ENCODE data around the gene MGA. TPM values are rescaled to one million over a fixed set of nuclear protein-coding genes. Genes with fewer than 3 reads are reported as not detected.
"Not testable (repeated sequence)": the region's sequence is repeated elsewhere in the genome, so short reads cannot be mapped to it uniquely, and the experiment has no call there.

The MGA gene
- total RNA-seq, 1 donor from 2014 or later, result 58.3 TPM

GRCh38 chr15:41713047-41713446 is 52.8 kb downstream of the MGA start:
- no peak overlapping the region for H3K4me3 Mint-ChIP-seq
- H3K36me3 Mint-ChIP-seq (ENCODE audit: low read depth), result peaks cover 55% of the 10 kb centered on the region
- H3K27me3 Mint-ChIP-seq, result no peaks in the 10 kb centered on the region
- intact Hi-C loops (cut with micrococcal nuclease), result no loop called here
- no peaks in the 10 kb centered on the region for H3K4me1 Mint-ChIP-seq
- POLR2A ChIA-PET, result no interaction called here
- no peak overlapping the region for H3K27ac Mint-ChIP-seq
- ATAC-seq (ENCODE audit: low read depth), result no peak
- no peaks in the 10 kb centered on the region for H3K9me3 Mint-ChIP-seq
- no peak for DNase-seq
- CTCF ChIA-PET, result no interaction called here
- TF ChIP-seq CTCF (IDR thresholded peaks at IDR 0.05), result no peak

GRCh38 chr15:41714291-41714690 is 54.1 kb downstream of the MGA start:
- H3K36me3 Mint-ChIP-seq (ENCODE audit: low read depth), result peaks cover 50% of the 10 kb centered on the region
- H3K4me1 Mint-ChIP-seq, result no peaks in the 10 kb centered on the region
- H3K9me3 Mint-ChIP-seq, result no peaks in the 10 kb centered on the region
- CTCF ChIA-PET, result interaction anchor here (1.2 kb wide), 1 partner anchor 248 kb away, joined by 4 read pairs; no protein-coding TSS in a partner anchor
- no peaks in the 10 kb centered on the region for H3K27me3 Mint-ChIP-seq
- POLR2A ChIA-PET, result interaction anchor here (0.7 kb wide), 1 partner anchor 181 kb away, joined by 7 read pairs; no protein-coding TSS in a partner anchor
- no peak overlapping the region for H3K4me3 Mint-ChIP-seq
- ATAC-seq (ENCODE audit: low read depth) (no peak), DNase-seq (no peak)
- TF ChIP-seq CTCF (IDR thresholded peaks at IDR 0.05), result no peak
- intact Hi-C loops (cut with micrococcal nuclease), result no loop called here
- no peak overlapping the region for H3K27ac Mint-ChIP-seq

DNA sequence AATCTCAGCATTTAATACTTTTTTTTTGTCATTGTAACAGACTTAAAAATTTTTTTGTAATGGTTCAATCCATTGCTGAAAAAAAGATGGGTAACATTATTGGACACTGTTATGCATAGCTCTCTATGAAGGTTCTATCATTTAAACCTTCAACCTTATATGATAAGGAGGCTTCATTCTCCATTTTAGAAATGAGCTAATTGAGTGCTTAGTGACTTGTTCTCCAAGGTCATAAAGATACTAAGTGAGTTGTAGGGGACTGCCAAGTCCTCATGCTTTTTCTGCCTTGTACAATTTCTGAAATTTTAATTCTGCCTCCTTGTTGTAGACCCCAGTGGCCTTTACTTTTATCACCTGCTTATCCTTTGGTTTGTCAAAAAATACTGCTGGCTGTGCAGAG is 56.7 kb downstream of the MGA start:
- intact Hi-C loops (cut with micrococcal nuclease), result no loop called here
- no peak for DNase-seq
- Mint-ChIP-seq H3K36me3 (ENCODE audit: low read depth) (peaks cover 32% of the 10 kb centered on the region), H3K27me3 (no peaks in the 10 kb centered on the region), H3K9me3 (peaks cover 2% of the 10 kb centered on the region), H3K4me1 (no peaks in the 10 kb centered on the region), H3K27ac (no peak overlapping the region), H3K4me3 (no peak overlapping the region)
- TF ChIP-seq CTCF (IDR thresholded peaks at IDR 0.05), result no peak
- POLR2A ChIA-PET, result no interaction called here
- CTCF ChIA-PET, result no interaction called here
- ATAC-seq (ENCODE audit: low read depth), result no peak

DNA sequence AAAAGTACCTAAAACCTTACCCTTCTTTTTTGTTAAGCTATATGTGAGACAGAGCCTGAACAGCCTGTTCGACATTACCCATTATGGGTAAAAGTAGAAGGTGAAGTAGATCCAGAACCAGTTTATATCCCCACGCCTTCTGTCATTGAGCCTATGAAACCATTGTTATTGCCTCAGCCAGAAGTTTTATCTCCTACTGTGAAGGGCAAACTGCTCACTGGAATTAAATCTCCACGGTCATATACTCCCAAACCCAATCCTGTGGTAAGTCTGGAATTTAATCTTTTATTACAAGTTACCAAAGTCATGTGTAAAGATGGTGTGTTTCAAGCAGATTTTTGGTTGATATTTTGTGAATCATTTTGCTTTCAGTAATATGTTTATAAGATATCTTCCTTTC is 66.9 kb downstream of the MGA start:
- DNase-seq, result no peak
- no peak for ATAC-seq (ENCODE audit: low read depth)
- POLR2A ChIA-PET, result no interaction called here
- Mint-ChIP-seq H3K4me3 (no peak overlapping the region), H3K36me3 (ENCODE audit: low read depth) (peaks cover 37% of the 10 kb centered on the region), H3K27ac (no peak overlapping the region), H3K4me1 (peaks cover 13% of the 10 kb centered on the region), H3K27me3 (no peaks in the 10 kb centered on the region), H3K9me3 (no peaks in the 10 kb centered on the region)
- intact Hi-C loops (cut with micrococcal nuclease), result no loop called here
- CTCF ChIA-PET, result interaction anchor here (1.2 kb wide), 1 partner anchor 32 kb away, joined by 3 read pairs; no protein-coding TSS in a partner anchor
- TF ChIP-seq CTCF (IDR thresholded peaks at IDR 0.05), result no peak

DNA sequence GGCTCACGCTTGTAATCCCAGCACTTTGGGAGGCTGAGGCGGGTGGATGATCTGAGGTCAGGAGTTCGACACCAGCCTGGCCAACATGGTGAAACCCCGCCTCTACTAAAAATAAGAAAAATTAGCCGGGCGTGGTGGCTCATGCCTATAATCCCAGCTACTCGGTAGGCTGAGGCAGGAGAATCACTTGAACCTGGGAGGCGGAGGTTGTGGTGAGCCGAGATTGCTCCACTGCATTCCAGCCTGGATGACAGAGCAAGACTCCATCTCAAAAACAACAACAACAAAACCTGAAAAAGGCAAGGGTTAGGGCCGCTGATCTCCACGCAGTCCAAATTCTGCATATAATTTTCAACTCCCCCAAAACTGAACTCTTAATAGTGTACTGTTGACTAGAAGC is 67.9 kb downstream of the MGA start:
- H3K27me3 Mint-ChIP-seq; POLR2A ChIA-PET; H3K4me3 Mint-ChIP-seq; CTCF ChIA-PET; DNase-seq; intact Hi-C loops (cut with micrococcal nuclease); ATAC-seq (ENCODE audit: low read depth); H3K9me3 Mint-ChIP-seq; H3K27ac Mint-ChIP-seq: not testable (repeated sequence)
- peaks cover 42% of the 10 kb centered on the region for H3K36me3 Mint-ChIP-seq (ENCODE audit: low read depth)
- H3K4me1 Mint-ChIP-seq, result peaks cover 13% of the 10 kb centered on the region

DNA sequence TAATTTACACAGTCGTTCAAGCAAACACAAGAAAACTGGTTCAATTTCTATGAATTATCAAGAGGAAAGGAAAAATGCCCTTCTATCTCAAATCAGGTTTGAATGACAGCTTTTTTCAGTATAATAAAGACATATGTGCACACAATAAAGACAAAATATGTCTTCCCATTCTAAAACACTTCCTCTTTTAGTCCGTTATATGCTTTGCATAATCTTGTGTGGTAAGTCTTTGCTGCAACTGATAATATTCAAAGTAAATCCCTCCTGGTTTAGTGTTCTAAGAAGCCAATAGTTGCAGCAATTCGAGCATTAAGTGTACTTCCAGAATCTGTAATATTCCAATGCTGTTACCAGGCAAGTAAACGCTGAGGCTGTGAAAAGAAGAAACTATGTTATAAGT is 70.3 kb downstream of the MGA start:
- Mint-ChIP-seq H3K36me3 (ENCODE audit: low read depth) (peaks cover 52% of the 10 kb centered on the region), H3K4me3 (peak overlapping the region; percentile 44), H3K27ac (peak overlapping the region; percentile 63), H3K27me3 (no peaks in the 10 kb centered on the region), H3K9me3 (no peaks in the 10 kb centered on the region), H3K4me1 (peaks cover 13% of the 10 kb centered on the region)
- ChIA-PET POLR2A (no interaction called here), CTCF (interaction anchor here (0.7 to 1.0 kb wide), 2 partner anchors 69 to 265 kb away, joined by 4 to 7 read pairs; no protein-coding TSS in a partner anchor)
- intact Hi-C loops (cut with micrococcal nuclease), result loop anchor here (5.0 to 10.0 kb wide), 2 partner anchors 33 to 266 kb away; no protein-coding TSS in a partner anchor
- DNase-seq (no peak), ATAC-seq (ENCODE audit: low read depth) (peak; percentile 62)
- no peak for TF ChIP-seq CTCF (IDR thresholded peaks at IDR 0.05)
